GM19023 (cell line): ENCODE measurements around the gene C9orf78.

Source experiments
- ATAC-seq: cut with Tn5 transposase; IDR thresholded peaks from one replicate; pipeline ENCODE4 v1.9.1; 2021; ENCODE audit warnings: mild to moderate bottlenecking, moderate library complexity; ENCODE audit not compliant: unreplicated experiment

Gene C9orf78

GRCh38 chr9:129778469-129778868 lies 56.6 kb downstream of the C9orf78 start:
- ATAC-seq = no peak

- no peak for ATAC-seq
These were observed 57.3 kb downstream of the C9orf78 start for GRCh38 chr9:129777769-129778130.
